Measurements from ENCODE around the gene TBC1D1. TPM values are rescaled to one million over a fixed set of nuclear protein-coding genes. Genes with fewer than 3 reads are reported as not detected.

TBC1D1 gene
- total RNA-seq, 1 donor from 2014 or later: 78.9 TPM

DNA sequence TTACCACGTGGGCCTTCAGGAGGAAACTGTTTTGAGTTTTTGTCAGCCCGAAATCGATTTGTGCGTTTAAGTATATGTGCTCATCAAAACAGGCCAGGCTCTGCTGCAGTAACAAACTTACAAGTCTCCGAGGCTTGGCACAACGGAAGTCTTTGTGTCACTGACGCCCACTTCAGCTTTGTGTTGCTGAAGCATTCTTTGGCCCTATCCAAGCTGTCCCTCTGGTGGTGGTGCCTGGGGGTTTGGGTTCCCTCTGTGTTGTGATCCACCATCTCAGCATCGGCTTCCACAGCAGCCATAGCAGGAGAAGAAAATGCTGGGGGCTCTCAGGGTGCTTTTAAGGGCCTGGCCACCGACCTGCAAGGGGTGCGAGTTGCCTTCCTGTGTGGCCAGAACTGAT is 245.7 kb downstream of the TBC1D1 start:
- no peaks in the 10 kb centered on the region for H3K9me3 Mint-ChIP-seq
- H3K27ac Mint-ChIP-seq: no peak overlapping the region
- TF ChIP-seq, protein P1, sequence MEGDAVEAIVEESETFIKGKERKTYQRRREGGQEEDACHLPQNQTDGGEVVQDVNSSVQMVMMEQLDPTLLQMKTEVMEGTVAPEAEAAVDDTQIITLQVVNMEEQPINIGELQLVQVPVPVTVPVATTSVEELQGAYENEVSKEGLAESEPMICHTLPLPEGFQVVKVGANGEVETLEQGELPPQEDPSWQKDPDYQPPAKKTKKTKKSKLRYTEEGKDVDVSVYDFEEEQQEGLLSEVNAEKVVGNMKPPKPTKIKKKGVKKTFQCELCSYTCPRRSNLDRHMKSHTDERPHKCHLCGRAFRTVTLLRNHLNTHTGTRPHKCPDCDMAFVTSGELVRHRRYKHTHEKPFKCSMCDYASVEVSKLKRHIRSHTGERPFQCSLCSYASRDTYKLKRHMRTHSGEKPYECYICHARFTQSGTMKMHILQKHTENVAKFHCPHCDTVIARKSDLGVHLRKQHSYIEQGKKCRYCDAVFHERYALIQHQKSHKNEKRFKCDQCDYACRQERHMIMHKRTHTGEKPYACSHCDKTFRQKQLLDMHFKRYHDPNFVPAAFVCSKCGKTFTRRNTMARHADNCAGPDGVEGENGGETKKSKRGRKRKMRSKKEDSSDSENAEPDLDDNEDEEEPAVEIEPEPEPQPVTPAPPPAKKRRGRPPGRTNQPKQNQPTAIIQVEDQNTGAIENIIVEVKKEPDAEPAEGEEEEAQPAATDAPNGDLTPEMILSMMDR (IDR thresholded peaks at IDR 0.05; ENCODE audit: unreplicated experiment): no peak
- H3K36me3 Mint-ChIP-seq: peaks cover 50% of the 10 kb centered on the region
- no peaks in the 10 kb centered on the region for H3K27me3 Mint-ChIP-seq (ENCODE audit: low read depth)
- H3K4me1 Mint-ChIP-seq: peaks cover 15% of the 10 kb centered on the region
- DNase-seq (ENCODE audit: low spot score in 2 of 2, unreplicated experiment in 2 of 2): no peak
- H3K4me3 Mint-ChIP-seq: no peak overlapping the region

DNA sequence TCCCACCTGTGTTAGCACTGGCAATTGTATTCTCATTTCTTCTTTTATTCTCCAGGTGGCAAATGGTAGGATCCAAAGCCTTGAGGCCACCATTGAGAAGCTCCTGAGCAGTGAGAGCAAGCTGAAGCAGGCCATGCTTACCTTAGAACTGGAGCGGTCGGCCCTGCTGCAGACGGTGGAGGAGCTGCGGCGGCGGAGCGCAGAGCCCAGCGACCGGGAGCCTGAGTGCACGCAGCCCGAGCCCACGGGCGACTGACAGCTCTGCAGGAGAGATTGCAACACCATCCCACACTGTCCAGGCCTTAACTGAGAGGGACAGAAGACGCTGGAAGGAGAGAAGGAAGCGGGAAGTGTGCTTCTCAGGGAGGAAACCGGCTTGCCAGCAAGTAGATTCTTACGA is 246.2 kb downstream of the TBC1D1 start:
- Mint-ChIP-seq H3K4me3 (no peak overlapping the region), H3K4me1 (peaks cover 10% of the 10 kb centered on the region), H3K27me3 (ENCODE audit: low read depth) (no peaks in the 10 kb centered on the region), H3K27ac (no peak overlapping the region), H3K9me3 (no peaks in the 10 kb centered on the region), H3K36me3 (peaks cover 50% of the 10 kb centered on the region)
- TF ChIP-seq, protein P1 (IDR thresholded peaks at IDR 0.05; ENCODE audit: unreplicated experiment): no peak
- DNase-seq (ENCODE audit: low spot score in 2 of 2, unreplicated experiment in 2 of 2): no peak

DNA sequence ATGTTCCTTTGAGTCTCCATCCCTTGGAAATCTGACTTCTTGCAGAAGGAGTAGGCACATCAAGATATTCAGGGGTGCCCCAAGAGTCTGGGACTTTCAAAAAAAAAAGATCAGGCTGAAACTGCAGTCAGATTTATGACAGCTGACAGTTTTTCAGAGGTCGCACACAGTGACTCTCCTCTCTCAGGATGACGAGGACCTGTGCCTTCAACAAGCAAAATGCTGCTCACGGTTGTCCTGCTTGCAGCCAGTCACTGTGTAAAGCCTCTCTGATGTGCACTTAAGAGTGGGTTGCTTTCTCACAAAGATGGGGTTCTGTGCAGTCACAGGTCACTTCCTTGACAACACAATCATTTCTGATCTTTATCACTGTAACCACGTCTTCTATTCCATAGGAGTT is 247.5 kb downstream of the TBC1D1 start:
- no peak overlapping the region for H3K27ac Mint-ChIP-seq
- no peak for DNase-seq (ENCODE audit: low spot score in 2 of 2, unreplicated experiment in 2 of 2)
- H3K27me3 Mint-ChIP-seq (ENCODE audit: low read depth): no peaks in the 10 kb centered on the region
- H3K36me3 Mint-ChIP-seq: peaks cover 44% of the 10 kb centered on the region
- no peaks in the 10 kb centered on the region for H3K9me3 Mint-ChIP-seq
- TF ChIP-seq, protein P1 (IDR thresholded peaks at IDR 0.05; ENCODE audit: unreplicated experiment): no peak
- H3K4me3 Mint-ChIP-seq: no peak overlapping the region
- H3K4me1 Mint-ChIP-seq: no peaks in the 10 kb centered on the region

DNA sequence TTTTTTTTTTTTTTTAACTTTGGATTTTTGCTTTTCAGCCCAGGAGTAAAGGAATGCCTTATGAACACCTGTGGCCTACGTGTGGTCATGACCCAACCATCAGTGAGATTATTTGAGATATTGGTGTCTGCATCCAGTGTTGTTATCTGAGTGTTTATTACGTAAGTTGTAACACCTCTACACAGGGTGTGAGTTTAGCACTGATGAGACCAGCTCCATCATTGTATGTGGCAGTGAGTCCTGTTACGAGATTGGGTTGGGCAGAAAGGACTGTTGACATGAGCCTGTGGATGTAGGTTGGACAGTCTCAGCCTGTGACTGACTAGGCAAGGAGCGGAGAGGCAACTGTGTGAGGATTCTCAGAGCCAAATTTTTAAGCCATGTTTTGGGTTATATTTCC is 248.3 kb downstream of the TBC1D1 start:
- Mint-ChIP-seq H3K9me3 (no peaks in the 10 kb centered on the region), H3K27ac (no peak overlapping the region), H3K36me3 (peaks cover 36% of the 10 kb centered on the region), H3K4me3 (no peak overlapping the region), H3K27me3 (ENCODE audit: low read depth) (no peaks in the 10 kb centered on the region), H3K4me1 (no peaks in the 10 kb centered on the region)
- TF ChIP-seq, protein P1 (IDR thresholded peaks at IDR 0.05; ENCODE audit: unreplicated experiment): no peak
- DNase-seq (ENCODE audit: low spot score in 2 of 2, unreplicated experiment in 2 of 2): no peak

DNA sequence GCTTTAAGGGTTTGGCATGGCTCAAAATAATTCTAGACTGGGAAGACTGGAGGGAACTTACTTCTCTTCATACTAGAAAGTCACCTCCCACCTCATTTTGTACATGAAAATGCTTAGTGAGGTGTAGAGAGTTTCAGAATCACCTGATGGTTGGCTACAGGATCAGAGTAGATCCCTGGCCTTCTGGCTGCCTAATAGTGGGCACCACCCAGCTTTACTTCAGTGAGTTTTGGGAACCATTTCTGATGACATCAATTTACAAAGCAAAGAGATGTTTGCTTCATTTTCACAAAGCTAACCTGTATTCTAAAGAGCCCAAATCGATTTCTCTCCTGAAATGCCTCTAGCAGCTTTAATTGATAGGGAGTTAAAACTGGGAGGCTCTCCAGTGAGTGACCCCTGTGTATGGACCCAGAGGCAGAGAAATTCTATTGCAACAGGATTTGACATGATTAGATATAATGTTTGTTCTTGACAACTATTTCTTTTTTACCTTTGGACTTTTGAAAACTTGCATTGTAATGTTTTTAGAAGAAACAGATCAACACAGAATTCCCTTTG is 249.8 kb downstream of the TBC1D1 start:
- Mint-ChIP-seq H3K4me1 (peaks cover 2% of the 10 kb centered on the region), H3K9me3 (no peaks in the 10 kb centered on the region), H3K27me3 (ENCODE audit: low read depth) (no peaks in the 10 kb centered on the region), H3K4me3 (no peak overlapping the region), H3K36me3 (peaks cover 30% of the 10 kb centered on the region), H3K27ac (no peak overlapping the region)
- TF ChIP-seq, protein P1 (IDR thresholded peaks at IDR 0.05; ENCODE audit: unreplicated experiment): no peak
- DNase-seq (ENCODE audit: low spot score in 2 of 2, unreplicated experiment in 2 of 2): no peak

Data from mesothelial cell of epicardium (in vitro differentiated cells).